GM18505 (cell line): ENCODE measurements around the gene GFOD1.

Experiments
- ATAC-seq: cut with Tn5 transposase; IDR thresholded peaks from one replicate; pipeline ENCODE4 v1.9.1; 2021; ENCODE audit not compliant: unreplicated experiment
- POLR2A ChIP-seq: IDR thresholded peaks from 4 replicates; pipeline ENCODE4 v1.6.1; 2011; ENCODE audit warnings: borderline replicate concordance; ENCODE audit not compliant: insufficient read depth, insufficient read length; ENCODE audit errors: extremely low read depth

Gene GFOD1

GRCh38 chr6:13370623-13371022, 116.8 kb downstream of the GFOD1 start:
- no peak for ATAC-seq
- TF ChIP-seq POLR2A = no peak

GRCh38 chr6:13369591-13369990, 117.8 kb downstream of the GFOD1 start:
- no peak for ATAC-seq
- no peak for TF ChIP-seq POLR2A

DNA sequence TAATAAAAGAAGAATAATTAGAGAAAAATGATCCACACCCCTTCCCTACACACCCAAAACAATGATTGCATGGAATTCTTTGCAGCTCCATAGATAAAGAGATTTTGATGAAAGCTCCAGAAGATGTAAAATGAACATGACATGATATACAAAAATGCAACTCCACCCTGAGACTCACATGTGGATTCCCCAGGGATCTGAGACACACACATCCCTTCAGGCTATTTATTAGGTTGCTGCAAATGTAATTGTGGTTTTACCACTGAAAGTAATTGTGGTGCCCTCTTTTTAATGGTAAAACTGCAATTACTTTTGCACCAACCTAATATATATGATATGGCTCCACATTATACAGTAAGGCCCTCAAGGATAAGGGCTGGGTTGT, 118.7 kb downstream of the GFOD1 start:
- ATAC-seq = no peak

DNA sequence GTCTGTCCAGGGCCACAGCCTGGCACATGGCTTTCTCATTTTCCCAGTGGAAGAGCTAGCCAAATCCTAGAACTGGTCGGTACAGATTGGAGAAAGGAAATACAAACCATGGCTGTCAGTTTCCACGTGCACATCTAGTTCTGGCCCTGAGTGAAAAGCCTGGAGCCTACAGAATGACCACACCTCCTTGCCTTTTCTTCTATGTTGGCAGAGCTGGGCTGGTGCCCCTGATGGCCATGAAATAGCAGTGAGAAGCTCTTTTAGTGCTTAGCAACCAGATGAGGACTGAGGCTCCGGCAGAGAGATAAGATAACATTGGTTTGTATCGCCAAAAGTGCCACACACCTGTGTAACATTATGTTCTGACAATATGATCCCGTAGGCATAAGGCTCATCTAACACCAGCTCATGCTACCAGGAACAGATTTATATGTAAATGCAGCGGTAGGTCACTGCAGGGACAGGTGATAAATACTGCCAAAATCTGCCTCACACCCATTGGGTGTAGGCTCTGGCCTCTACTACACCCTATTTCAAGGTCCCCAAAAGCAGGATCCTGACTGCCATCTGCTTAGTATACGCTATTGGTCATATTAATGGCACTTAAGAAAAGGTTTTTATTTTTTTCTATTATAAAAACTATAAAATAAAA, 119.2 kb downstream of the GFOD1 start:
- no peak for ATAC-seq
- TF ChIP-seq POLR2A = no peak

More for the DNA sequence above, 118.7 kb downstream of the GFOD1 start:
- TF ChIP-seq POLR2A = no peak

GRCh38 chr6:13367396-13367795, 120.0 kb downstream of the GFOD1 start:
- TF ChIP-seq POLR2A = no peak
- ATAC-seq = no peak

GRCh38 chr6:13365320-13365719, 122.1 kb downstream of the GFOD1 start:
- no peak for TF ChIP-seq POLR2A
- ATAC-seq = no peak

- no peak for ATAC-seq
- TF ChIP-seq POLR2A = no peak
Measured at GRCh38 chr6:13364842-13365241, 122.6 kb downstream of the GFOD1 start.

DNA sequence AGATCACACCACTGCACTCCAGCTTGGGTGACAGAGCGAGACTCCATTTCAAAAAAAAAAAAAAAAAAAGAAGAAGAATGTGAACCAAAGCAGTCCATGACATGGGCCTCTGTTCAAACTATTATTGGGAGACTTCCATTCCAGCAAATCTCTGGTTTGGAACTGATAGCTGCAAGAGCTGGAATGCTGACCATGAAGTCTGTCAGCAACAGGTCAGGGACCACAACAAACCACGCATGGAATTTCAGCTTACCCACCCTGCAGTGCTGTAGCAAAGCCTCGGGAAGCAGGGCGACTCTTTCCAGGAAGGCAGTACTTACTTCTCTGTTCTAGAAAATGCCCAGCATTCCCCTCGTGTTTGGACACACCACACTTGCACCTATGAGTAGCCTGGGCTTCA, 125.0 kb downstream of the GFOD1 start:
- ATAC-seq = no peak

GRCh38 chr6:13360671-13361540, 126.5 kb downstream of the GFOD1 start:
- no peak for ATAC-seq
- TF ChIP-seq POLR2A = no peak

More for the DNA sequence above, 125.0 kb downstream of the GFOD1 start:
- no peak for TF ChIP-seq POLR2A

DNA sequence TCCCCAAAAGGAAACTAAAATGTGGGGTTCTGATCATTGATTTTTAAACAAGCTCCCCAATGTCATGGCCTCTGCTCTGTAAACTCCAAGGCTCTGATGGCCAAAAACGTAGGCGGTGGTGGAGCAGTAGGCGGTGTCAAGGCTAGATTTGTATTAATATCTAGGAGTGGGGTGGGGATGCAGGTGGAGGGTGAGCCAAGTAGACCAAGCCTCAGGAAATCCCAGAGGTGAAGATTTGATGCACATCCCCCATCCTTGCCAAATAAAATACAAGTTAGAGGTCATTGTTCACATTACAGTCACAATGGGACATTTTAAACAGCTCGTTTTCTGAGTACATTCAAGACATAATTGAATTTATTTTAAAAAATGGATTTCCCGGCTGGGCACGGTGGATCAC, 128.1 kb downstream of the GFOD1 start:
- no peak for TF ChIP-seq POLR2A
- ATAC-seq = no peak

DNA sequence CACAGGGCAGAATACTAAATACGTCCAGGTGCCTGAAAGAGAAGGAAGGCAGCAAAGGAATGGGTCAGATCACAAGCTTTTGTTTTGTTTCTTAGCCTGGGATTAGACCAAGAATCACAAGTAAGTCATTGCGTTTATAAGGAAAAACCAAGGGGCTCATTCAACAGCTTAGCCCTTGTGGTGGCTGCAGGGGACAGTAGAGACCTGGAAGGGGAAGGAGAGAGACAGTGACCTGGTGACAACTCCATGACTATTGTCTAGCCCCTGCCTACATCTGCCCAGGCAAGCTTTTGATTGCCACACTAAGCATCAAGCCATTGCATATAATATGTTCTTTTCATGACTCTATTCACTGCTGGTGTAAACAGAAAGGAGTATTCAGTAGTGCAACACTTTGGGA, 128.9 kb downstream of the GFOD1 start:
- ATAC-seq = no peak
- TF ChIP-seq POLR2A = no peak

DNA sequence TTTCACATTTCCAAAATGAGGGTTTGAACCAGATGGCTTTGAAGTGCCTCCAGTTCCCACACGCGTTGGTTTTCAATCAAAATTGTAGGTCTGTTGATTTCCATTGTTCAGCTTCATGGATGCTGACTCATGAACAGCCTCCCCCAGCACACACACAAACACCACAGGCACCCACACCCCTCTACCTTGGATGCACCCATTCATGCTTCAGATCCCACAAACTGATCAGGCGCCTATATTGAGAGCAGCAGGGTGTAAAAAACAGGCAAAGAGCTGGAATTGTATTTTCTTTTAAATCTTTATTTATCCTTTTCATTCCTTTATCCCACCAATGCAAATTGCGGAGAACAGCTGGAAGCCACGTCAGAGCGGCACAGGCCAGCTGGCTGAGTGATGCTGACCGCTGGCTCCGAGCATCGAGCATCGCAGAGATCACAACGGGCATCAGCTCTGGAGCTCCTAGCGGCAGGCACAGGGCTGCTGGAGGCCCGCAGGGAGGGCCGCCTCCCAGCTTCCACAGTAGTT, 129.8 kb downstream of the GFOD1 start:
- no peak for TF ChIP-seq POLR2A
- ATAC-seq = no peak

DNA sequence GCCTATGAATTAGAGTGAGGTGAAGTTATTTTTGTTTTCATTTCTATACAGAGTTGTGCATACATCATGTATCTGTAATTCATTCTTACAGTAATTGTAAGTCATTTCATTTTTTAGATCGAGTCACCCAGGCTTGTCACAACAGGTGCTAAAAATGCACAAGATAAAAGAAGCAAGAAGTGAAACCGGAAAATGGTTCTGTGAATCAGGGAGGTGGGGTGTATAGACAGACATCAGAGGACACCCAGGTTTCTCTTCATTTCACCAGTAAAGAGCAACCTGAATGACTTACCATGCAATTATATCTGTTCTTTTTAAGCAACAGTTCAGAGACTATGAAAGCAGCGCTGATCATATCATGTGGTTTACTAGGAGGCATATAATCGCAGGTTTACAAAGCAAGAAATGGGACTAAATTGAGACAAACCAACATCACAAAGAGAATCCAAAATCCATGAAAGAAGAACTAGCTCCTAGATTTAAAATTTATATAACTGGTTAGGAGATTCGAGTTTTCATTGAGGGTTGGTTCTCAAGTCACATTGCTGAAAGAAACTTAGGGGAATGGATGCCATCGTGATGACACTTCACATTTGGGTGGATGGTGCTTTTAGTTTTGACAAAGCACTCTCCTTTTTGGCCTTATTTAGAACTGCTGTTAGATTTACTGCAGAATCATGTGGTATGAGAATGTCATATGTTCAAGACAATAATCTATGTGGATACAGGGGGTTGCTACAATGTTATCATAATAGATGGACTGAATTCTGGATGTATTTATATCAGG, 131.2 kb downstream of the GFOD1 start:
- peak; percentile 83 for ATAC-seq
- TF ChIP-seq POLR2A = peak; percentile 46

DNA sequence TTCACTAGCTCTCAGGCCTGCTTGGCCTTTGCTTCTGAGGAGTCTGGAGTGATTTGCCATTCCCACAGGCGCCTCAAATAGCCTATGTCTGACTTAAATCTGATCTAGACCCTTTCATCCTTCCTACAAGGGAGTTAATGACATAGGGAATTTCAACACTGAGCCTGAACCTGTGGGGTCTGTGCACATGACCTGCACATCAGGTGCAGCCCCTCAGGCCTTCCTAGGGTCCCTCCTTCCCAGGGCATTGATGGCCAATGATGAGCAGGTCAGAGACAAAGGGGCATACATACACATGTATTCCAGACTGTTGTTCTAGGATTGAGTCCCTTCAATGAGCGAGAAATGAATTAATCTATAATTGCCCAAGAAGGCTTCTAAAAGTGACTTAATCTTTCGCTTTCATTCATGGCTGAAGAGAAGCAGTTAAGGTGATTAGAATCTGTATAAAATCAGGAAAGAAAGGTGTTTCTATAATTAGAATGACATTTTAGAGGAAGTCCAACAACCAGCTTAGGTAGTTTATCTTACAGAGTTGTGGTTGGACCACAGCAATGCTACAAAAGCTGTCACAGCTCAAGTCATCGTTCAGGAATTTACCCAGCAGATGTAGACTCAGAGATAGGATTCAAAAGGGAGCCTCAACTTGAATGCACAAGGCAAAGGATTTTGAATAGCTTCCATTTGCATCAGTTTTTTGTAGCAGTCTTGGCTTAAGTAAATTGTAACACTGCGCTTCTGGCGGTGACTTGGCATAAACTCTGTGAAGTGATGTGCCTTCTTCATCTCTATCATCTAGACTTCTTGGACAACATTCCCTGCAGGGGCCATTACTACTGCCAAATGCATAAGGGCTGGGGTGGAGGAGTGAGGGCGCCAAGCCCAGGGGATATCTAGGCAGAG, 132.1 kb downstream of the GFOD1 start:
- ATAC-seq = peak; percentile 37
- no peak for TF ChIP-seq POLR2A
